ENCODE data around the gene ZNF124. TPM values are rescaled to one million over a fixed set of nuclear protein-coding genes. Genes with fewer than 3 reads are reported as not detected.
"Not testable (repeated sequence)": the region's sequence is repeated elsewhere in the genome, so short reads cannot be mapped to it uniquely, and the experiment has no call there.

Gene ZNF124
- 6.4 and 8.0 TPM in 2 replicates for total RNA-seq (2014; rRNA removed; shearing (Covaris generic))

- peak; percentile 12 for DNase-seq (ENCODE audit: low spot score)
Observed at GRCh38 chr1:247171875-247172563, at the start of gene ZNF124. ZNF124 (minus strand) TSS chr1:247172020; CDS start chr1:247171877, 143 bp downstream.

GRCh38 chr1:247220280-247220679 is 48.5 kb upstream of the ZNF124 start:
- DNase-seq (ENCODE audit: low spot score), result not testable (repeated sequence)

GRCh38 chr1:247218121-247218651 is 46.4 kb upstream of the ZNF124 start:
- DNase-seq (ENCODE audit: low spot score), result no peak

GRCh38 chr1:247216261-247216660 is 44.4 kb upstream of the ZNF124 start:
- DNase-seq (ENCODE audit: low spot score), result no peak

- no peak for DNase-seq (ENCODE audit: low spot score)
Observed at GRCh38 chr1:247212627-247213617, 41.1 kb upstream of the ZNF124 start.

- DNase-seq (ENCODE audit: low spot score), result no peak
Observed at GRCh38 chr1:247212012-247212411, 40.2 kb upstream of the ZNF124 start.

- no peak for DNase-seq (ENCODE audit: low spot score)
Observed at GRCh38 chr1:247211339-247211738, 39.5 kb upstream of the ZNF124 start.

- DNase-seq (ENCODE audit: low spot score), result peak; percentile 97
Observed at GRCh38 chr1:247210376-247211117, 38.7 kb upstream of the ZNF124 start.

GRCh38 chr1:247210062-247210375 is 38.2 kb upstream of the ZNF124 start:
- DNase-seq (ENCODE audit: low spot score), result peak; percentile 45

- peak; percentile 3 for DNase-seq (ENCODE audit: low spot score)
Observed at GRCh38 chr1:247209396-247209795, 37.6 kb upstream of the ZNF124 start.

GRCh38 chr1:247204177-247204647 is 32.4 kb upstream of the ZNF124 start:
- no peak for DNase-seq (ENCODE audit: low spot score)

GRCh38 chr1:247198781-247199180 is 27.0 kb upstream of the ZNF124 start:
- DNase-seq (ENCODE audit: low spot score), result no peak

- no peak for DNase-seq (ENCODE audit: low spot score)
Observed at GRCh38 chr1:247193958-247194357, 22.1 kb upstream of the ZNF124 start.

GRCh38 chr1:247189981-247190798 is 18.4 kb upstream of the ZNF124 start:
- no peak for DNase-seq (ENCODE audit: low spot score)

GRCh38 chr1:247185667-247186066 is 13.8 kb upstream of the ZNF124 start:
- no peak for DNase-seq (ENCODE audit: low spot score)

GRCh38 chr1:247184254-247184653 is 12.4 kb upstream of the ZNF124 start:
- DNase-seq (ENCODE audit: low spot score), result no peak

- DNase-seq (ENCODE audit: low spot score), result no peak
Observed at GRCh38 chr1:247182994-247183393, 11.2 kb upstream of the ZNF124 start.

GRCh38 chr1:247180581-247180980 is 8.8 kb upstream of the ZNF124 start:
- DNase-seq (ENCODE audit: low spot score), result no peak

GRCh38 chr1:247177755-247178154 is 5.9 kb upstream of the ZNF124 start:
- DNase-seq (ENCODE audit: low spot score), result no peak

GRCh38 chr1:247175458-247175857 is 3.6 kb upstream of the ZNF124 start:
- DNase-seq (ENCODE audit: low spot score), result no peak

- DNase-seq (ENCODE audit: low spot score), result no peak
Observed at GRCh38 chr1:247173431-247173830, 1.6 kb upstream of the ZNF124 start.
